Esophagus muscularis mucosa (tissue), 4 donors: ENCODE results near the gene CDC34.

Experiments used
- EP300 ChIP-seq: sonication (generic); formaldehyde crosslinking; IDR thresholded peaks from one replicate; pipeline ENCODE4 v1.6.1; 2017; ENCODE audit warnings: antibody characterized with exemption
- POLR2A ChIP-seq: fragments of 450-650 bp; IDR thresholded peaks from one replicate; pipeline ENCODE4 v1.6.1; 2017; ENCODE audit warnings: antibody characterized with exemption, moderate library complexity, mild to moderate bottlenecking, low read depth
- TF ChIP-seq, protein P1 (sequence below), 3 experiments: fragments of 200-600 bp in 2 of 3; fragments of 450-650 bp in 1 of 3; sonication (generic) in 2 of 3; IDR thresholded peaks; one replicate each; pipeline ENCODE4 v1.5.1; 2017 to 2019; ENCODE audit warnings: antibody characterized with exemption in 3 of 3, mild to moderate bottlenecking in 2 of 3, moderate library complexity in 1 of 3

DNA sequence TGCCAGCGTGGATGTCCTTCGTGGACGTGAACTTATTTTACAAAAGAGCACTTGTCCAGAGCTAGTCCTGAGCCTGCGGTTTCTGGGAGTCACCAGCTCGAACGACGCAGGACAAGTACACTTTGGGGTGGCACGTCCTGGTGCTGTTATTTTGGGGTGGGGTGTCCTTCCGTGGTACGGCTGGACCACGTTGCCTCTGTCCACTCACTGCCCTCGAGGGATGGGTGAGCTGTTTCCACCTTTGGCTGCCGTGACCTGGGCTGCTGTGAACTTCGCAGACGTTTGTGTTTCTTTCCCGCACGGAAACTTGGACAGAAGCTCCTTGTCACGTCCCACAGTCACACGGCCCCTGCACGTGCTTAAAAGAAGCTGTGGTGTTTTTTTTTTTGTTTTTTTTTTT, 23.3 kb downstream of the CDC34 start:
- TF ChIP-seq, protein P1, sequence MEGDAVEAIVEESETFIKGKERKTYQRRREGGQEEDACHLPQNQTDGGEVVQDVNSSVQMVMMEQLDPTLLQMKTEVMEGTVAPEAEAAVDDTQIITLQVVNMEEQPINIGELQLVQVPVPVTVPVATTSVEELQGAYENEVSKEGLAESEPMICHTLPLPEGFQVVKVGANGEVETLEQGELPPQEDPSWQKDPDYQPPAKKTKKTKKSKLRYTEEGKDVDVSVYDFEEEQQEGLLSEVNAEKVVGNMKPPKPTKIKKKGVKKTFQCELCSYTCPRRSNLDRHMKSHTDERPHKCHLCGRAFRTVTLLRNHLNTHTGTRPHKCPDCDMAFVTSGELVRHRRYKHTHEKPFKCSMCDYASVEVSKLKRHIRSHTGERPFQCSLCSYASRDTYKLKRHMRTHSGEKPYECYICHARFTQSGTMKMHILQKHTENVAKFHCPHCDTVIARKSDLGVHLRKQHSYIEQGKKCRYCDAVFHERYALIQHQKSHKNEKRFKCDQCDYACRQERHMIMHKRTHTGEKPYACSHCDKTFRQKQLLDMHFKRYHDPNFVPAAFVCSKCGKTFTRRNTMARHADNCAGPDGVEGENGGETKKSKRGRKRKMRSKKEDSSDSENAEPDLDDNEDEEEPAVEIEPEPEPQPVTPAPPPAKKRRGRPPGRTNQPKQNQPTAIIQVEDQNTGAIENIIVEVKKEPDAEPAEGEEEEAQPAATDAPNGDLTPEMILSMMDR (IDR thresholded peaks at IDR 0.05), result no peak
- TF ChIP-seq POLR2A, result no peak
- no peak for TF ChIP-seq EP300
